HG03060 (cell line): ENCODE measurements around the gene TAF13.
A peak's percentile ranks its signal among the peaks of the same experiment; 100 is the strongest.

Experiments
- ATAC-seq: cut with Tn5 transposase; IDR thresholded peaks from one replicate; pipeline ENCODE4 v1.9.1; 2021; ENCODE audit warnings: low read depth, moderate number of reproducible peaks; ENCODE audit not compliant: unreplicated experiment

Gene TAF13

DNA sequence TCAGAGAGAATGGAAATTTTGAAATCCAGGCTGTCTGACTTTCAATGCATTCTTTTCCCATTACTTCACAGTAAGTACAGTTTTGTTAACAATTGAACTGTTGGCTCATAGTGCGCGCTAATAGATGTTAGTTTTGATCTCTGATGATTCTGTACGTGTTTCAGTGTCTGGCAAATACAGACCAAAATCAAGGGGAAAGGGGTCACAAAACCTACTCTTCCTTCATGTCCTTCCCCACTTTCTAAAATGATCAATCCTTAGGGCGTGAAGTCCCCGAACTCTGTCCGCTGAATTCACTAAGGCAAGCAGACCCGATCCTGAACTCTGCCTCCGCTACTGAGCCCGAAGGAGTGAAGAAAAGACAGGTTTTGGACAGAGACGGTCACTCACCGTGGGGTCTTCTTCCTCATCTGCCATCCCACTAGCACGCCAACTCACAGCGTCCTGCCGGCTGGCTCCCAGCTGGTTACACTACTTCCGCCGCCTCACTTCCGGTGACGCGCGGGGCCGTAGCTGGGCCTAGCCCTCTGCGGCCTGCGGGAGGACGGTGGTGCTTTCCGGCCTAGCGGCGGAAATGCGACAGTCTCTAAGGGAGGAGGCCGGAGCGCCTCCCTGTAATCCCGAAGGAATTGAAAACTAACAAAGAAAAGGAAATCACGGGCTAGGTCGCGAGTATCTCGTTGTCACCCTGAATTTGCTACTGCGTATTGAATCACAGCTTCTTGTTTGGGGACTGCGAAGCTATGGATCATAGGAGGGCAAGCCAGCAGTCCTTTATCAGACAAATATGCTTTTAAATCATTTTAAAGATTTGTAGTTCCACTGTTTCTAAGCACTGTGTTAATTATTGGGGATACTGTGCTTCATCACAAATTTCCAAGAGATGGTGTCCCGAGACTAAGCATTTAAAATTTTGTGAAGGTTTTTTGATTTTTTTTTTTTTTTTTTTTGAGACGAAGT is at the start of gene TAF13:
Gene TAF13 (minus strand): TSS at position 473 of the 960 bp plus-strand sequence. CDS start 56 bp downstream, at position 417.
- ATAC-seq, result peak; percentile 78

GRCh38 chr1:109120356-109120755 is 44.6 kb upstream of the TAF13 start:
- no peak for ATAC-seq

- no peak for ATAC-seq
Measured at GRCh38 chr1:109118089-109118488, 42.3 kb upstream of the TAF13 start.

- no peak for ATAC-seq
Measured at GRCh38 chr1:109116286-109116685, 40.5 kb upstream of the TAF13 start.

DNA sequence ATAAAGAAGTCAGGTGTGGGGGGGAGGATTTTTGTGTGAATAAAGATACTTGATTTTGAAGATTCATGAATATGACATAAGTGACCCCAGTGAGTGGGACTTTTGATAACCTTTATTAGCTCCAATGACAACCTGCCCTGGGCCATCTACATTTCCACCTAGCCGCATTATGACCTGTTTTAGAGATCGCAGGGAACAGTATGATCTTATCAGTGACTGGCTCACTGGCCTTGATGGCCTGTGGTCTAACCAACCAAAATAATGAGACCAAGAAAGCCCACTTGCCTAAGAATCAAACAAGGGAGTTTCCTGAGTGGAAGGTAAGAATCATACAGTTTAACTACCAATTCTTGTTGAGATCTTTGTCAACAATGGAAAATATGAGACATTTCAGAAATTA is 39.9 kb upstream of the TAF13 start:
- no peak for ATAC-seq

- ATAC-seq, result no peak
Measured at GRCh38 chr1:109114342-109114674, 38.5 kb upstream of the TAF13 start.

GRCh38 chr1:109113590-109114341 is 38.0 kb upstream of the TAF13 start, which contains the start of gene ELAPOR1:
Gene ELAPOR1 (plus strand): TSS chr1:109114115. CDS start chr1:109114184, 69 bp downstream.
- ATAC-seq, result no peak

DNA sequence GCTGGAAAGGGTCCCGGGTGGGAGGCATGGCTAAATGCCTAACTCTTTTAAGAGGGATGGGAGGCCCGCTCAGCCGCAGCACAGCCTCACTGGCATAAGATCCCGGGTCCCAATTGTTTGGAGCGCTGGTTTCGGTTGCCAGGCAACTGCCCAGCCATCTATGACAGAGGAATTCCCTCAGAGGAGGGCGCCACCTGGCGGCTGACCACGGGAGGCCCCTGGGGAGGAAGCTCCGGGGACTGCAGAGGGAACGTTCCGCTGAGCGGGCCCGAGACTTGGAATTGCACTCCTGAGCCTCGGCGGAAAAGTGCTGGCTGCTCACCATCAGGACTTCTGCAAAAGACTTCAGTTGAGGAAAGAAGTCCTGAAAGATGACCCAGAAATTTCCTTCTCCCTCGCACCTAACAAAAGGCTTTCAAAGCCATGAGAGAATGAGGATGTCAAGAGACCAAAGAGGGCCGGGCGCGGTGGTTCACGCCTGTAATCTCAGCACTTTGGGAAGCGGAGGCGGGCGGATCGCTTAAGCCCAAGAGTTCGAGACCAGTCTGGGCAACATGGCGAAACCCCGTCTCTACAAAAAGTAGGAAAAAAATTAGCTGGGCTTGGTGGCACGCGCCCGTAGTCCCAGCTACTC is 37.0 kb upstream of the TAF13 start:
- ATAC-seq, result no peak

DNA sequence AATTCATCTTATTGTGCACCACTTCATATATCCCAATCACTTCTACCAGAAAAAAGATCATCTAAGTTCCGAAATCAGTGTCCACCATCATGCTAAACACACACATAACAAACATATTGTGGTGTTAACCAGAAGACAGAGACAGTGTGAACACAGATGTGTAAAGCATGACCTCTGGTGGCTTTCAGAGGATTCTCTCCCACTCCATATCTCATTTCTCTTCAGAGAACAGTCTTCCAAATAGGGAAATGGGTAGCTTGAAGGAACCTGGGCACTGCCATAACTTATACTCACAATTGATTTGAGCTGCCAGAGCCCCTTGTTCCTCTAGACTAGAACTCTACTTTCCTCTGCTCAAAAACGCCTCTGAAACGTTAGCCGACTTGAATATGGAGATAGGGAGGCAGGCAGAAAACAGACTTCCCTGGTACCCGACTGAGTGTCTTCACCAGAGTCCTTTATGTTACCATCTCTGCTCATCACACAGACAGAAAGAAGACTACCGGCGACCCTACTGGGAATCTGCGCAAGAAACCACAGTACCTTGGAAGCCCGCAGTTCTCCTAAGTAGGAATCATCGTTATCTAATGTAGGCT is 36.4 kb upstream of the TAF13 start:
- peak; percentile 51 for ATAC-seq

DNA sequence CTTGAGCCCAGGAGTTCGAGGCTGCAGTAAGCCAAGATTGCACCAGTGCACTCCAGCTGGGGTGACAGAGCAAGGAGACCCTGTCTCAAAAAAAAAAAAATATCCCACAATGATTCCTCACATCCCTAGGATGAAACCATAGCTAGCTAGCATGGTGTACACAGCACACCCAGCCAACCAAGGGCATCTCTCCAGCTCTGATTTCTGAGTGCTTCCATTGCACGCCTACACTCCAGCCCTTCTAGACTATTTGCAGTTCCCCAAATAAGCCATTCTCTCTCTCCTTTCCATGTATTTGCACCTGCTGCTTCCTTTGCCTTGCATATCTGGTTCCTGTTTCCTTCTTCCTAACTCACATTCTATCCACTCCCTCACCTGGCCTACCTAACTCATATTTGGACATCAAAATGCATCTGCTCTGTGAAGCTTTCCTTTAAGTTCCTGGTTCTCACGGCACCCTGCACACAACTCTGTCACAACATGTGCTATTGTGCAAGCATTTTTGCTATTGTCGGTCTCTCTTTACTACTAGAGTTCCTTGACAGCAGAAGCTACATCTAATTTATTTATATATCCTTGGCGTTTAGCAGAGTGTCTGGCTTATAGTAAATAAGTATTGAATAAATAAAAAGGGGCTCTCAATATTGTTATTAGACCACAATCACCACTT is 35.7 kb upstream of the TAF13 start:
- no peak for ATAC-seq

- ATAC-seq, result no peak
Measured at GRCh38 chr1:109109906-109110305, 34.1 kb upstream of the TAF13 start.

GRCh38 chr1:109107785-109108184 is 32.0 kb upstream of the TAF13 start:
- ATAC-seq, result no peak

DNA sequence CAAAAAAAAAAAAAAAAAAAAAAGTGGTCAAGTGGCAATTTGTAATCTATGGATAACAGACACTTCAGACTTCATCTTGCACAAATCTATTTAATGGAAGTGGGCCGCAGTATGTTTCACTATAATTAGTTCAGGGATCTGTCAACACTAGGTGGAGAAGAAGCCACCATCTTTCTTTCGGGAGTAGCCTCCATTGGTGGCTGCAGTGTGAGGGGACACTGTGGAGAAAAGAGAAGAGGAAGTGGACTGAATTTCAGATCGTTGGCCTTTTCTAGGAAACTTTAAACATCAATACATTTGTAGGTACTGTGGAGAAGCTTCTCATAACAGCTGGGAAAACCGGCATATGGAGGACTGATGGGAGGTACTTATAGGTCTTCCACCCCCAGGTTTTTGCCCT is 30.1 kb upstream of the TAF13 start:
- ATAC-seq, result no peak

DNA sequence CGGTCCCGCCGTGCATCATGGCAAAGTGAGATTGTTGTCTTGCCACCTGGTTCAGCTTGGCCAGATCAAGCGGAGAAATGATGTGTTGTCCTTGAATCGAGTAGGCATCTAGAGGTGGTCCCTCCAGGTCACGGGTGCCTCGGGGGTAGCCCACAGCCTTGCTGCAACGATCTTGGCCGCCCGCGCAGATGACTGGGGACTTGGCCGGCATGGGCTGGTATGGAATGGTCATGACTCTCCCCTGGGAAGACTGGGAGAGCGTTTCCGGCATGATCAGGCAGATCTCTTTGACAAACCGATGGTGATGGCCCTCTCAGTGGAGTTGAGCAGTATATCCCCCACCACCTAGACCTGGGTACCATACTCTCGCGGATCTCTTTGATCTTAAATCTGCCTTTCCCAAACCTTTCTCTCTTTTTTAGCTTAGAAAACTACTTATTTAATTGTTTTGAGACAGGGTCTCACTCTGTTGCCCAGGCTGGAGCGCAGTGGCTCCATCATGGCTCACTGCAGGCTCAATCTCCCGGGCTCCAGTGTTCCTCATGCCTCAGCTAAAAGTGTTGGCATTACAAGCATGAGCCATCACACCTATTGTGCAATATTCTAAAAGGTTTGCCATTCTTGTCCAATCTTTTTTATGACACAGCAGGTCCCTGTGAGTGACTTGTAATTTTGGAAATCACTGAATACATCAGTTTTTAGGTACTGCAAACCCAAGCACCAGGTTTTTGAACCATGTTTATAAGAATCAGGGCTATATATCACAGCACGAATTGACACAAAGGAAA is 28.8 kb upstream of the TAF13 start:
- ATAC-seq, result no peak

- peak; percentile 86 for ATAC-seq
Measured at GRCh38 chr1:109099938-109100773, 24.4 kb upstream of the TAF13 start.

- no peak for ATAC-seq
Measured at GRCh38 chr1:109096120-109096519, 20.3 kb upstream of the TAF13 start.

DNA sequence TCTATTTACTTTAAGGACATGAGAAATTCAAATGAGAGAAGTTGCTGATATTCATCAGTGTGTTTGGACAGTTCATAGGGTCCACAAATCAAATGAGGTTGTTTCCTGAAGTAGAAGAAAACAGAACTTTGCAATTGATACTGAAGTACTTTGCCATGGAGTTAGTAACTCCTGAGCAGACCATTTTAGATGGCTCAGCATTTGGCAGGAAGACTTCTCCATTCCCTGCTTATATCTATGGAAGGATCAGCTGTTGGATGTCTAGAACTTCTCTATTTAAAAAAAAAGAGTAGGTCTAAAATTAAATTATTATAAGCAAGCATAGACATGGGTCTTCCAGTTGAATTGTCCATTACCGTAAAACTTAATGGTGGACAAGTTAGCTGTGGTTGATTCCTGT is 19.8 kb upstream of the TAF13 start:
- ATAC-seq, result no peak

- no peak for ATAC-seq
Measured at GRCh38 chr1:109094871-109095270, 19.1 kb upstream of the TAF13 start.
